ENCODE results near the gene OAS1. TPM values are rescaled to one million over a fixed set of nuclear protein-coding genes. Genes with fewer than 3 reads are reported as not detected.

Gene OAS1
- total and polyA plus RNA-seq, 9 of the 15 experiments (the other 6 are each of a cell fraction or from before 2014, with no cell fraction given) = 0.06 to 0.25 TPM; not detected in 7

DNA sequence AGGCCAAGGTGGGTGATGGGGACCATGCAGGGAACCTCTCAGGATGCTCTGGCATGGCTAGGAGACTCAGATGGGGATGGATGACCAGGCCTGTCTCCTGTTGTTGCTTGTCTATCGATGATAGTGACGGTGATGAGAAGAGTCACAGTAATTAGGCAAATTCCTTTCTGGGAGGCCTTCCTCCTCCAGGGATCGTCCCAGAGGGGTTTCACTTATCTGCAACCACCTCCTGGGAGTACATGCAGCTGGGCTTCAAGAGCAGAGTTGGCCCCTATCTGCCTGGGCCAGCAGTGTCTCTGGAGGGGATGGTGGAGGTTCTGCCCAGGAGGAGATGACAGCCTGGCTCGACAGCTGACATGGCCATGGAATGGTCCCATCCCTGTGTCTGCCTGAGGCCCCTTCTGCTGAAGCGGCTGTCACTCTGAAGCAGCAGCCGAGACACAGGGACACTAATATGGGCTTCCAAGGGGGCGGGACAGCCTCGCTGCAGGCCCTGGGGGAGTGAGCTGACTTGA, 27.5 kb upstream of the OAS1 start:
- H3K4me1 ChIP-seq (replicated peaks in 1 of 2; ENCODE audit: control insufficient read depth in 2 of 2, insufficient read depth in 2 of 2, low read length in 2 of 2) = no peaks in the 10 kb centered on the region
- H3K36me3 ChIP-seq (ENCODE audit: control insufficient read depth, insufficient read depth, low read length) = no peaks in the 10 kb centered on the region
- H3K79me2 ChIP-seq (ENCODE audit: control insufficient read depth, insufficient read depth, low read length) = no peaks in the 10 kb centered on the region
- TF ChIP-seq NFIX (CRISPR knock-in tag; IDR thresholded peaks at IDR 0.05; ENCODE audit: low read depth) = no peak
- no peak for TF ChIP-seq CBX8 (IDR thresholded peaks at IDR 0.05; ENCODE audit: borderline replicate concordance, extremely low read depth, low read depth, low read length, poor library complexity, severe bottlenecking)
- TF ChIP-seq, protein P1, sequence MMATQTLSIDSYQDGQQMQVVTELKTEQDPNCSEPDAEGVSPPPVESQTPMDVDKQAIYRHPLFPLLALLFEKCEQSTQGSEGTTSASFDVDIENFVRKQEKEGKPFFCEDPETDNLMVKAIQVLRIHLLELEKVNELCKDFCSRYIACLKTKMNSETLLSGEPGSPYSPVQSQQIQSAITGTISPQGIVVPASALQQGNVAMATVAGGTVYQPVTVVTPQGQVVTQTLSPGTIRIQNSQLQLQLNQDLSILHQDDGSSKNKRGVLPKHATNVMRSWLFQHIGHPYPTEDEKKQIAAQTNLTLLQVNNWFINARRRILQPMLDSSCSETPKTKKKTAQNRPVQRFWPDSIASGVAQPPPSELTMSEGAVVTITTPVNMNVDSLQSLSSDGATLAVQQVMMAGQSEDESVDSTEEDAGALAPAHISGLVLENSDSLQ (IDR thresholded peaks at IDR 0.05) = no peak
- TF ChIP-seq CBFA2T3 (IDR thresholded peaks at IDR 0.05) = peak; percentile 50
- no peak for TF ChIP-seq ZNF707 (CRISPR knock-in tag; conservative IDR thresholded peaks at IDR 0.05)
- TF ChIP-seq CBFA2T2 (conservative IDR thresholded peaks at IDR 0.05) = peak; percentile 37
- no peak overlapping the region for H3K27ac ChIP-seq (ENCODE audit: extremely low read depth, low read depth, low read length)
- no peak overlapping the region for H3K9ac ChIP-seq (ENCODE audit: insufficient read depth in 1 of 2, low read depth in 2 of 2, low read length in 2 of 2)
- H3K4me2 ChIP-seq (ENCODE audit: insufficient read depth, low read length) = no peak overlapping the region
- in situ Hi-C loops (cut with MboI) (no loop called here), intact Hi-C loops (cut with micrococcal nuclease) (no loop called here)
- H3K9me3 ChIP-seq (replicated peaks; ENCODE audit: control insufficient read depth, insufficient read depth, low read depth, low read length) = no peaks in the 10 kb centered on the region
- no TSS peak for BruUV-seq (replicated peaks)
- ChIA-PET CTCF (ENCODE audit: low intra/inter-chr PET ratio) (no interaction called here), POLR2A (interaction anchor here (0.7 kb wide), 1 partner anchor 11 kb away, joined by 3 read pairs; no protein-coding TSS in a partner anchor)
- H3K9me1 ChIP-seq (ENCODE audit: control insufficient read depth, insufficient read depth, low read length) = no peaks in the 10 kb centered on the region
- no peak for FAIRE-seq
- peaks cover 4 to 21% of the 10 kb centered on the region in 2 experiments; a peak in 3 of 5 replicates for H3K27me3 ChIP-seq (ENCODE audit: control insufficient read depth in 2 of 2, insufficient read depth in 2 of 2, low read length in 2 of 2)
- H3K4me3 ChIP-seq = no peak overlapping the region
- ATAC-seq = no peak
- 0 out of 2 replicates have a peak, but pooled peaks cover 6% of the 10 kb centered on the region for H4K20me1 ChIP-seq (replicated peaks; ENCODE audit: control insufficient read depth, insufficient read depth, low read length)
- no peak for DNase-seq (ENCODE audit: extremely low read depth in 1 of 4, low spot score in 3 of 4)
- WGBS (ENCODE audit: insufficient coverage, low coverage, missing lambda C conversion rate) = 0% methylated on average over 7 of the region's 8 CpGs
- no peak overlapping the region for H2AFZ ChIP-seq (ENCODE audit: low read depth, low read length)
